NCI-H748 treated with DMSO at 0.1 percent for 48 hours (cell line): ENCODE measurements around the gene BIRC6.
"Not testable (repeated sequence)": the region's sequence is repeated elsewhere in the genome, so short reads cannot be mapped to it uniquely, and the experiment has no call there.

Source experiments
- DNase-seq: peaks from one replicate; lab custom pipeline; 2025; lab: John Stamatoyannopoulos, UW

The BIRC6 gene, protein sequence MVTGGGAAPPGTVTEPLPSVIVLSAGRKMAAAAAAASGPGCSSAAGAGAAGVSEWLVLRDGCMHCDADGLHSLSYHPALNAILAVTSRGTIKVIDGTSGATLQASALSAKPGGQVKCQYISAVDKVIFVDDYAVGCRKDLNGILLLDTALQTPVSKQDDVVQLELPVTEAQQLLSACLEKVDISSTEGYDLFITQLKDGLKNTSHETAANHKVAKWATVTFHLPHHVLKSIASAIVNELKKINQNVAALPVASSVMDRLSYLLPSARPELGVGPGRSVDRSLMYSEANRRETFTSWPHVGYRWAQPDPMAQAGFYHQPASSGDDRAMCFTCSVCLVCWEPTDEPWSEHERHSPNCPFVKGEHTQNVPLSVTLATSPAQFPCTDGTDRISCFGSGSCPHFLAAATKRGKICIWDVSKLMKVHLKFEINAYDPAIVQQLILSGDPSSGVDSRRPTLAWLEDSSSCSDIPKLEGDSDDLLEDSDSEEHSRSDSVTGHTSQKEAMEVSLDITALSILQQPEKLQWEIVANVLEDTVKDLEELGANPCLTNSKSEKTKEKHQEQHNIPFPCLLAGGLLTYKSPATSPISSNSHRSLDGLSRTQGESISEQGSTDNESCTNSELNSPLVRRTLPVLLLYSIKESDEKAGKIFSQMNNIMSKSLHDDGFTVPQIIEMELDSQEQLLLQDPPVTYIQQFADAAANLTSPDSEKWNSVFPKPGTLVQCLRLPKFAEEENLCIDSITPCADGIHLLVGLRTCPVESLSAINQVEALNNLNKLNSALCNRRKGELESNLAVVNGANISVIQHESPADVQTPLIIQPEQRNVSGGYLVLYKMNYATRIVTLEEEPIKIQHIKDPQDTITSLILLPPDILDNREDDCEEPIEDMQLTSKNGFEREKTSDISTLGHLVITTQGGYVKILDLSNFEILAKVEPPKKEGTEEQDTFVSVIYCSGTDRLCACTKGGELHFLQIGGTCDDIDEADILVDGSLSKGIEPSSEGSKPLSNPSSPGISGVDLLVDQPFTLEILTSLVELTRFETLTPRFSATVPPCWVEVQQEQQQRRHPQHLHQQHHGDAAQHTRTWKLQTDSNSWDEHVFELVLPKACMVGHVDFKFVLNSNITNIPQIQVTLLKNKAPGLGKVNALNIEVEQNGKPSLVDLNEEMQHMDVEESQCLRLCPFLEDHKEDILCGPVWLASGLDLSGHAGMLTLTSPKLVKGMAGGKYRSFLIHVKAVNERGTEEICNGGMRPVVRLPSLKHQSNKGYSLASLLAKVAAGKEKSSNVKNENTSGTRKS (N-terminal part only)

DNA sequence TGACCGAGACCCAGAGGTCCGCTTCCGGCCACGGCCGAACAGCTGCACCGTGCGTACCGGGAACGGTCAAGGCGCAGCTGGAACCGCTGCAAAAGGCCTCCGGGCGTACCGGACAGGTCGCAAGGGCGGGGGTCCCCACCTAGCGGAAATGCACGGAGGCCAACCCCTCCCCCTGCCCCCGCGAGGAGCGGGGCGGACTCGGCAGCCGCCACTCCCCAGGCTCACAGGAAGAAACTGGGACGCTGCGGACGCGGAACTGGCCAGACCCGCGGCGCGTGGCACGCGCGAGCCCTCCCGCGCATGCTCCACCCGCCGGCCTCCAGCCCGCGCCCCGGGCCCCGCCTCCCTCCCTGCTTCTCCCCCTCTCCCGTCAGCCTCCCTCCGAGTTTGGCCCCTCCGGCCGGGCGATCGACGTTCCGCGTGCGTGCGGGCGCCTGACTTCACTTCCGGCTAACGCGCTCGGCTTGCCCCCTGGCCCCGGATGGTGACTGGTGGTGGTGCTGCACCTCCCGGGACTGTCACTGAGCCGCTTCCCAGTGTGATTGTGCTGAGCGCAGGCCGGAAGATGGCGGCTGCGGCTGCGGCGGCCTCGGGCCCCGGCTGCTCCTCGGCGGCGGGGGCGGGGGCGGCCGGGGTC, at the start of gene BIRC6:
TSS of gene BIRC6 (plus strand) at position 343 of the 637 bp plus-strand sequence. CDS start at position 482, 139 bp downstream.
- DNase-seq = peak; percentile 67

DNA sequence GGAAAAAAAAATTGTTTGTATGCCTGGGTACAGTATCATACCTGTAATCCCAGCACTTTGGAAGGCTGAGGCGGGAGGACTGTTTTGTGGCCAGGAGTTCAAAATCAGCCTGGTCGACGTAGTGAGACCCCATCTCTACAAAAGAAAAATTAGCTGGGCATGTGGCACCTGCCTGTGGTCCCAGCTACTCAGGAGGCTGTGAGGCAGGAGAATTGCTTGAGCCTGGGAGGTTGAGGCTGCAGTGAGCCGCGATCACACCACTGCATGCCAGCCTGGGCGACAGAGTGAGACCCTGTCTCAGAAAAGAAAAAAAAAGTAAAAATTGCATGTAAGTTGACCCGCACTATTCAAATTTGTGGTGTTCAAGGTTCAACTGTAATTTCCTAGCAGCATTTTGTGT, 46.2 kb upstream of the BIRC6 start:
- no peak for DNase-seq

GRCh38 chr2:32314886-32315285, 41.9 kb upstream of the BIRC6 start:
- no peak for DNase-seq

GRCh38 chr2:32328679-32329078, 28.1 kb upstream of the BIRC6 start:
- DNase-seq = not testable (repeated sequence)

DNA sequence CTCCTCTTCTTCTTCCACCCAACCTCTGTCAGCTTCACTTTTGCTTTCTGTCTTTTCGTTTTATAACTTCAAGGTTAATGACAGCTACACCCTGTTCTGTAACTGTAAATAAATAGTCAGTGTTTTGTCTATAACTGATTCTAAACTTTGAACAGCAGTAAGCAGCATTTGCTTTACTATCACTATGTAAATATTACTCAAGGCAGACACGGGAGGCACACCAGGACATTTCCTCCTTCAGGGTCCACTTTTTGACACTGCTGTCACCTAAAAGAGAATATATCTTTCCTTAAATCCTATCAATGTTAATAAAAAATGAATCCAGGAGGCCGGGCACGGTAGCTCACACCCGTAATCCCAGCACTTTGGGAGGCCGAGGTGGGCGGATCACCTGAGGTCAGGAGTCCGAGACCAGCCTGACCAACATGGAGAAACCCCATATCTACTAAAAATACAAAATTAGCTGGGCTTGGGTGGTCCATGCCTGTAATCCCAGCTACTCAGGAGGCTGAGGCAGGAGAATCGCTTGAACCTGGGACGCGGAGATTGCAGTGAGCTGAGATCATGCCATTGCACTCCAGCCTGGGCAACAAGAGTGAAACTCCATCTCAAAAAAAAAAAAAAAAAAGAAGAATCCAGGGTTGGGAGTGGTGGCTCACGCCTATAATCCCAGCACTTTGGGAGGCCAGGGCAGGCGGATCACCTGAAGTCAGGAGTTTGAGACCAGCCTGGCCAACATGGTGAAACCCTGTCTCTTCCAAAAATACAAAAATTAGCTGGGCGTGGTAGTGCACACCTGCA, 27.4 kb upstream of the BIRC6 start:
- not testable (repeated sequence) for DNase-seq

DNA sequence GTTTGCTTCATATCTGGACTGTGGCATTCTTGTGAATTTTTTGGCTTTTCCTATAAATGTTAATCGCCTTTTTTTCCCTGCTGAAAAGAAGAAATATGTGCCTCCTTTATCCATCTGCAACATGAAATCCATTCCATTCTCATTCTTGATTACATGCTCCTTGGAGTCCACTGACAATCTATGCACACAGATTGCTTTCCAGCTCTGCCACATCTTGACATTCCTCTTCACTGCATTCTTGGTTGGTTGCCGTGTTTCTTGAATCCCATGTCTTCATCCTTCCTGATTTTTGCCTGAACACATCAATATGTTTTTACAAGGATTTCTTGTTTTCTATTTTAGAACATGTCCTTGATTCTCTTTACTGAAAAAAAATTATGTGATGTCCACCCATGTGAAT, 26.7 kb upstream of the BIRC6 start:
- DNase-seq = no peak

- no peak for DNase-seq
Measured at GRCh38 chr2:32342801-32343200, 14.0 kb upstream of the BIRC6 start.

DNA sequence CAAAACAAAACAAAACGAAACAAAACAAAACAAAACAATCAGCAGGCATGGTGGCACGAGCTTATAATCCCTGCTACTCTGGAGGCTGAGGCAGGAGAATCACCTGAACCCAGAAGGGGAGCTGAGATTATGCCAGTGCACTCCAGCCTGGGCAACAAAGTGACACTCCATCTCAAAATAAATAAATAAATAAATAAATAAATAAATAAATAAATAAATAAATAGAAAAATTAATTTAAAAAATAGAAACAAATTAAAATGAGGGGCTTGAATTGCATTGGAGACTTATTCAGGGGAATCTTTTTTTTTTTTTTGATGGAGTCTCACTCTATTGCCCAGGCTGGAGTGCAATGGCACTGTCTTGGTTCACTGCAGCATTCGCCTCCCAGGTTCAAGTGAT, 6.0 kb upstream of the BIRC6 start:
- DNase-seq = not testable (repeated sequence)

GRCh38 chr2:32355976-32356680, 695 bp upstream of the BIRC6 start:
- DNase-seq = no peak

GRCh38 chr2:32357318-32358110, 691 bp downstream of the BIRC6 start:
- no peak for DNase-seq

- DNase-seq = no peak
Measured at GRCh38 chr2:32358111-32358482, 1.3 kb downstream of the BIRC6 start.

DNA sequence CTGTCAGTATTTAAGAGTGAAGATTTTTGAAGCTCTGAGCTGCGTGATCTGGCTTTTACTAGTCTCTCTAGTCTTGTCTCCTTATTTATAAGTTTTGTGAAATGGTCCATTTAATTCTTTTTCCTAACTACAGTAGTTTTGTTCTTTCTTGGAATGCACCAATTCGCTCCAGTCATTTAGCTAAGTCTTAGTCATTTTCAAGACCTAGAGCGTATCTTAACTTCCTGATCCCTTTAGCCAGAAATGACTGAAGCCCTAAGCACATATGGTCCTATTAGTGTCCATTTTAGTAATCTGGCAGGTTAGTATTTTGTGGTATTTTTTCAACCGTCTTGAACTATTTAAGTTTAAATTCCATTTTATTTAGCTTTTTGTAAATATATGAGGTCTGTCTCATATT, 3.6 kb downstream of the BIRC6 start:
- no peak for DNase-seq

DNA sequence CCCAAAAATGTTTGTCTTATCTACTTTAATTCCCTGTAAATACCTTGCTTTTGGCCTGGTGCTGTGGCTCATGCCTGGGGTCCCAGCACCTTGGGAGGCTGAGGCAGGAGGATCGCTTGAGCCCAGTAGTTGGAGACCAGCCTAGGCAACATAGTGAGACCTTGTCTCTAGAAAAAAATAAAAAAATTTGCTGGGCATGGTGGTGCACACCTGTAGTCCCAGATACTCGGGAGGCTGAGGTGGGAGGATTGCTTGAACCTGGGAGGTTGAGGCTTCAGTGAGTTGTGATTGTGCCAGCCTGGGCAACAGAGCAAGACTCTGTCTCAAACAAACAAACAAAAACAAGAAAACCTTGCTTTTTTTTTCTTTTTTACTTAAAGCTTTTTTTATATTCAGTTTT, 6.2 kb downstream of the BIRC6 start:
- not testable (repeated sequence) for DNase-seq

- no peak for DNase-seq
Measured at GRCh38 chr2:32363597-32363996, 6.8 kb downstream of the BIRC6 start.

DNA sequence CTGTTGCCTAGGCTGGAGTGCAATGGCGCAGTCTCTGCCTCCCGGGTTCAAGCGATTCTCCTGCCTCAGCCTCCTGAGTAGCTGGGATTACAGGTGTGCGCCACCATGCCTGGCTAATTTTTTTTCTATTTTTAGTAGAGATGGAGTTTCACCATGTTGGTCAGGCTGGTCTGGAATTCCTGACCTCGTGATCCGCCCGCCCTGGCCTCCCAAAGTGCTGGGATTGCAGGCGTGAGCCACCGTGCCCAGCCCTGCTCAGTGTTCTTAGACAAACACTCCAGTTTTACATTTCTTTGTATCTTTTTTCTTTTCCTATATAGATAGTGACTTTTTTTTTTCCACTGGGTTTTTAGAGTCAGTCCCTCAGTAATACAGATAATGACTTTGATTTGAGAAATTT, 7.5 kb downstream of the BIRC6 start:
- not testable (repeated sequence) for DNase-seq

DNA sequence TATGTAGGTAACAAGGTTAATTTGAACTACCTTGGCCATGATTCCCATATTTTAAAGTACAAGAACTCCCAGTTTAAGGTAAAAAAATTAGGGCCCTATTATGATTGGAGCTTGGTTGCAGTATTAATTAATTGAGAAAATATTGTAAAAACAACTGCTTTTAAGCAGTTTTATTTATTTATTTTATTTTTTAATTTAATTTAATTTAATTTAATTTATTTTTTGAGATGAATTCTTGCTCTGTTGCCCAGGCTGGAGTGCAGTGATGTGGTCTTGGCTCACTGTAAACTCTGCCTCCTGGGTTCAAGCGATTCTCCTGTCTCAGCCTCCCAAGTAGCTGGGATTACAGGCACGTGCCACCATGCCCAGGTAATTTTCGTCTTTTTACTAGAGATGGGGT, 8.9 kb downstream of the BIRC6 start:
- DNase-seq = not testable (repeated sequence)

DNA sequence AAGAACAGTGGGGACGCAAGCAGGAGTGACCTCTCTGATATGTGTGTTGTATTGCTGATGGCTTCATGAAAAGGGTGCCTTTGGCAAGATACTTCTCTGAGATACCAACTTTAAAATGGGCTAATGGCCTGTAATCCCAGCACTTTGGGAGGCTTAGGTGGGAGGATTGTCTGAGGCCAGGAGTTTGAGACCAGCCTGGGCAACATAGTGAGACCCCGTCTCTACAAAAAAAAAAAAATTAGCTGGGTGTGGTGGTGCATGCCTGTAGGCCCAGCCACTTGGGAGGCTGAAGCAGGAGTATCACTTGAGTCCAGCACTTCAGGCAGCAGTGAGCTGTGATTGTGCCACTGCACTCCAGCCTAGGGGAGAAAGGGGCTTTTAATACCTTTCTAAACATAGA, 9.8 kb downstream of the BIRC6 start:
- DNase-seq = no peak

GRCh38 chr2:32369222-32369621, 12.4 kb downstream of the BIRC6 start:
- no peak for DNase-seq

GRCh38 chr2:32370942-32371341, 14.1 kb downstream of the BIRC6 start:
- not testable (repeated sequence) for DNase-seq
